ENCODE results near the gene CCR5AS.
"Not testable (repeated sequence)": the region's sequence is repeated elsewhere in the genome, so short reads cannot be mapped to it uniquely, and the experiment has no call there.

The CCR5AS gene

GRCh38 chr3:46429671-46430070, 22.8 kb upstream of the CCR5AS start:
- no peak overlapping the region for H3K4me3 ChIP-seq (ENCODE audit: low read length in 3 of 3)
- no peaks in the 10 kb centered on the region for H3K9me3 ChIP-seq (ENCODE audit: control insufficient read depth in 3 of 3, low read length in 3 of 3)
- no peak overlapping the region for H3K9ac ChIP-seq (ENCODE audit: low read depth in 1 of 3, low read length in 3 of 3)
- no peaks in the 10 kb centered on the region for H3K36me3 ChIP-seq (ENCODE audit: control insufficient read depth in 3 of 3, insufficient read depth in 3 of 3, low read length in 3 of 3)
- H3K27me3 ChIP-seq (ENCODE audit: control insufficient read depth in 3 of 3, insufficient read depth in 3 of 3, low read length in 3 of 3) = no peaks in the 10 kb centered on the region
- no peak overlapping the region for H3K27ac ChIP-seq (ENCODE audit: low read depth, low read length)
- peaks cover 0 to 3% (median 0%) of the 10 kb centered on the region in 3 donors for H3K4me1 ChIP-seq (ENCODE audit: control insufficient read depth in 3 of 3, insufficient read depth in 3 of 3, low read length in 3 of 3)

GRCh38 chr3:46429250-46429649, 22.4 kb upstream of the CCR5AS start:
- Histone ChIP-seq H3K9ac (ENCODE audit: low read depth in 1 of 3, low read length in 3 of 3) (no peak overlapping the region), H3K9me3 (ENCODE audit: control insufficient read depth in 3 of 3, low read length in 3 of 3) (no peaks in the 10 kb centered on the region), H3K27ac (ENCODE audit: low read depth, low read length) (no peak overlapping the region), H3K36me3 (ENCODE audit: control insufficient read depth in 3 of 3, insufficient read depth in 3 of 3, low read length in 3 of 3) (no peaks in the 10 kb centered on the region), H3K27me3 (ENCODE audit: control insufficient read depth in 3 of 3, insufficient read depth in 3 of 3, low read length in 3 of 3) (no peaks in the 10 kb centered on the region), H3K4me1 (ENCODE audit: control insufficient read depth in 3 of 3, insufficient read depth in 3 of 3, low read length in 3 of 3) (peaks cover 0 to 3% (median 0%) of the 10 kb centered on the region in 3 donors), H3K4me3 (ENCODE audit: low read length in 3 of 3) (no peak overlapping the region)

GRCh38 chr3:46427916-46428833, 21.3 kb upstream of the CCR5AS start:
- Histone ChIP-seq H3K27ac (ENCODE audit: low read depth, low read length) (no peak overlapping the region), H3K4me1 (ENCODE audit: control insufficient read depth in 3 of 3, insufficient read depth in 3 of 3, low read length in 3 of 3) (peaks cover 0 to 3% (median 0%) of the 10 kb centered on the region in 3 donors), H3K9ac (ENCODE audit: low read depth in 1 of 3, low read length in 3 of 3) (no peak overlapping the region), H3K36me3 (ENCODE audit: control insufficient read depth in 3 of 3, insufficient read depth in 3 of 3, low read length in 3 of 3) (no peaks in the 10 kb centered on the region), H3K27me3 (ENCODE audit: control insufficient read depth in 3 of 3, insufficient read depth in 3 of 3, low read length in 3 of 3) (no peaks in the 10 kb centered on the region), H3K9me3 (ENCODE audit: control insufficient read depth in 3 of 3, low read length in 3 of 3) (no peaks in the 10 kb centered on the region), H3K4me3 (ENCODE audit: low read length in 3 of 3) (no peak overlapping the region)

GRCh38 chr3:46427404-46427803, 20.5 kb upstream of the CCR5AS start:
- H3K9ac ChIP-seq (ENCODE audit: low read depth in 1 of 3, low read length in 3 of 3); H3K27ac ChIP-seq (ENCODE audit: low read depth, low read length); H3K36me3 ChIP-seq (ENCODE audit: control insufficient read depth in 3 of 3, insufficient read depth in 3 of 3, low read length in 3 of 3); H3K4me3 ChIP-seq (ENCODE audit: low read length in 3 of 3); H3K9me3 ChIP-seq (ENCODE audit: control insufficient read depth in 3 of 3, low read length in 3 of 3); H3K4me1 ChIP-seq (ENCODE audit: control insufficient read depth in 3 of 3, insufficient read depth in 3 of 3, low read length in 3 of 3); H3K27me3 ChIP-seq (ENCODE audit: control insufficient read depth in 3 of 3, insufficient read depth in 3 of 3, low read length in 3 of 3): not testable (repeated sequence)

- H3K4me1 ChIP-seq (ENCODE audit: control insufficient read depth in 3 of 3, insufficient read depth in 3 of 3, low read length in 3 of 3); H3K27ac ChIP-seq (ENCODE audit: low read depth, low read length); H3K9ac ChIP-seq (ENCODE audit: low read depth in 1 of 3, low read length in 3 of 3); H3K9me3 ChIP-seq (ENCODE audit: control insufficient read depth in 3 of 3, low read length in 3 of 3); H3K4me3 ChIP-seq (ENCODE audit: low read length in 3 of 3); H3K36me3 ChIP-seq (ENCODE audit: control insufficient read depth in 3 of 3, insufficient read depth in 3 of 3, low read length in 3 of 3); H3K27me3 ChIP-seq (ENCODE audit: control insufficient read depth in 3 of 3, insufficient read depth in 3 of 3, low read length in 3 of 3): not testable (repeated sequence)
Observed at GRCh38 chr3:46426476-46426875, 19.6 kb upstream of the CCR5AS start.

- Histone ChIP-seq H3K27me3 (ENCODE audit: control insufficient read depth in 3 of 3, insufficient read depth in 3 of 3, low read length in 3 of 3) (no peaks in the 10 kb centered on the region), H3K36me3 (ENCODE audit: control insufficient read depth in 3 of 3, insufficient read depth in 3 of 3, low read length in 3 of 3) (no peaks in the 10 kb centered on the region), H3K27ac (ENCODE audit: low read depth, low read length) (no peak overlapping the region), H3K9ac (ENCODE audit: low read depth in 1 of 3, low read length in 3 of 3) (no peak overlapping the region), H3K4me3 (ENCODE audit: low read length in 3 of 3) (no peak overlapping the region), H3K9me3 (ENCODE audit: control insufficient read depth in 3 of 3, low read length in 3 of 3) (no peaks in the 10 kb centered on the region), H3K4me1 (ENCODE audit: control insufficient read depth in 3 of 3, insufficient read depth in 3 of 3, low read length in 3 of 3) (peaks cover 0 to 3% (median 0%) of the 10 kb centered on the region in 3 donors)
Observed at GRCh38 chr3:46423588-46423987, 16.7 kb upstream of the CCR5AS start.

- Histone ChIP-seq H3K27ac (ENCODE audit: low read depth, low read length) (no peak overlapping the region), H3K27me3 (ENCODE audit: control insufficient read depth in 3 of 3, insufficient read depth in 3 of 3, low read length in 3 of 3) (no peaks in the 10 kb centered on the region), H3K9ac (ENCODE audit: low read depth in 1 of 3, low read length in 3 of 3) (no peak overlapping the region), H3K4me3 (ENCODE audit: low read length in 3 of 3) (no peak overlapping the region), H3K4me1 (ENCODE audit: control insufficient read depth in 3 of 3, insufficient read depth in 3 of 3, low read length in 3 of 3) (no peaks in the 10 kb centered on the region), H3K9me3 (ENCODE audit: control insufficient read depth in 3 of 3, low read length in 3 of 3) (no peaks in the 10 kb centered on the region), H3K36me3 (ENCODE audit: control insufficient read depth in 3 of 3, insufficient read depth in 3 of 3, low read length in 3 of 3) (no peaks in the 10 kb centered on the region)
Observed at GRCh38 chr3:46422617-46423016, 15.8 kb upstream of the CCR5AS start.

GRCh38 chr3:46420931-46421330, 14.1 kb upstream of the CCR5AS start:
- no peaks in the 10 kb centered on the region for H3K27me3 ChIP-seq (ENCODE audit: control insufficient read depth in 3 of 3, insufficient read depth in 3 of 3, low read length in 3 of 3)
- H3K36me3 ChIP-seq (ENCODE audit: control insufficient read depth in 3 of 3, insufficient read depth in 3 of 3, low read length in 3 of 3) = no peaks in the 10 kb centered on the region
- no peak overlapping the region for H3K27ac ChIP-seq (ENCODE audit: low read depth, low read length)
- peaks cover 0 to 14% (median 5%) of the 10 kb centered on the region in 3 donors for H3K4me1 ChIP-seq (ENCODE audit: control insufficient read depth in 3 of 3, insufficient read depth in 3 of 3, low read length in 3 of 3)
- H3K4me3 ChIP-seq (ENCODE audit: low read length in 3 of 3) = no peak overlapping the region
- H3K9me3 ChIP-seq (ENCODE audit: control insufficient read depth in 3 of 3, low read length in 3 of 3) = no peaks in the 10 kb centered on the region
- no peak overlapping the region for H3K9ac ChIP-seq (ENCODE audit: low read depth in 1 of 3, low read length in 3 of 3)

GRCh38 chr3:46419816-46420215, 12.9 kb upstream of the CCR5AS start:
- Histone ChIP-seq H3K9me3 (ENCODE audit: control insufficient read depth in 3 of 3, low read length in 3 of 3) (no peaks in the 10 kb centered on the region), H3K4me3 (ENCODE audit: low read length in 3 of 3) (no peak overlapping the region), H3K4me1 (ENCODE audit: control insufficient read depth in 3 of 3, insufficient read depth in 3 of 3, low read length in 3 of 3) (peaks cover 0 to 14% (median 5%) of the 10 kb centered on the region in 3 donors), H3K36me3 (ENCODE audit: control insufficient read depth in 3 of 3, insufficient read depth in 3 of 3, low read length in 3 of 3) (no peaks in the 10 kb centered on the region), H3K9ac (ENCODE audit: low read depth in 1 of 3, low read length in 3 of 3) (no peak overlapping the region), H3K27me3 (ENCODE audit: control insufficient read depth in 3 of 3, insufficient read depth in 3 of 3, low read length in 3 of 3) (no peaks in the 10 kb centered on the region), H3K27ac (ENCODE audit: low read depth, low read length) (no peak overlapping the region)

- Histone ChIP-seq H3K4me3 (ENCODE audit: low read length in 3 of 3) (no peak overlapping the region), H3K27me3 (ENCODE audit: control insufficient read depth in 3 of 3, insufficient read depth in 3 of 3, low read length in 3 of 3) (no peaks in the 10 kb centered on the region), H3K27ac (ENCODE audit: low read depth, low read length) (no peak overlapping the region), H3K9me3 (ENCODE audit: control insufficient read depth in 3 of 3, low read length in 3 of 3) (no peaks in the 10 kb centered on the region), H3K4me1 (ENCODE audit: control insufficient read depth in 3 of 3, insufficient read depth in 3 of 3, low read length in 3 of 3) (peaks cover 0 to 14% (median 8%) of the 10 kb centered on the region in 3 donors), H3K36me3 (ENCODE audit: control insufficient read depth in 3 of 3, insufficient read depth in 3 of 3, low read length in 3 of 3) (no peaks in the 10 kb centered on the region), H3K9ac (ENCODE audit: low read depth in 1 of 3, low read length in 3 of 3) (no peak overlapping the region)
Observed at GRCh38 chr3:46417841-46418611, 11.2 kb upstream of the CCR5AS start.

All from skeletal muscle tissue (tissue), 3 donors.